NB4 (cell line): Measurements from ENCODE around the gene ABCC4.

Experiments used
- POLR2A ChIP-seq: IDR thresholded peaks from 2 replicates; pipeline ENCODE4 v1.6.1; 2011; ENCODE audit warnings: mild to moderate bottlenecking; ENCODE audit not compliant: insufficient read length; ENCODE audit errors: extremely low read depth
- TF ChIP-seq, protein P1 (sequence below): IDR thresholded peaks from one replicate; pipeline ENCODE4 v1.5.1; 2012; ENCODE audit warnings: low read depth, low read length
- TF ChIP-seq, protein P2 (sequence below): IDR thresholded peaks from 2 replicates; pipeline ENCODE4 v1.6.1; 2011; ENCODE audit warnings: low read depth, low read length

GRCh38 chr13:95098916-95099315 is 202.3 kb downstream of the ABCC4 start:
- TF ChIP-seq, protein P1, sequence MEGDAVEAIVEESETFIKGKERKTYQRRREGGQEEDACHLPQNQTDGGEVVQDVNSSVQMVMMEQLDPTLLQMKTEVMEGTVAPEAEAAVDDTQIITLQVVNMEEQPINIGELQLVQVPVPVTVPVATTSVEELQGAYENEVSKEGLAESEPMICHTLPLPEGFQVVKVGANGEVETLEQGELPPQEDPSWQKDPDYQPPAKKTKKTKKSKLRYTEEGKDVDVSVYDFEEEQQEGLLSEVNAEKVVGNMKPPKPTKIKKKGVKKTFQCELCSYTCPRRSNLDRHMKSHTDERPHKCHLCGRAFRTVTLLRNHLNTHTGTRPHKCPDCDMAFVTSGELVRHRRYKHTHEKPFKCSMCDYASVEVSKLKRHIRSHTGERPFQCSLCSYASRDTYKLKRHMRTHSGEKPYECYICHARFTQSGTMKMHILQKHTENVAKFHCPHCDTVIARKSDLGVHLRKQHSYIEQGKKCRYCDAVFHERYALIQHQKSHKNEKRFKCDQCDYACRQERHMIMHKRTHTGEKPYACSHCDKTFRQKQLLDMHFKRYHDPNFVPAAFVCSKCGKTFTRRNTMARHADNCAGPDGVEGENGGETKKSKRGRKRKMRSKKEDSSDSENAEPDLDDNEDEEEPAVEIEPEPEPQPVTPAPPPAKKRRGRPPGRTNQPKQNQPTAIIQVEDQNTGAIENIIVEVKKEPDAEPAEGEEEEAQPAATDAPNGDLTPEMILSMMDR: no peak
- TF ChIP-seq POLR2A: no peak
- TF ChIP-seq, protein P2, sequence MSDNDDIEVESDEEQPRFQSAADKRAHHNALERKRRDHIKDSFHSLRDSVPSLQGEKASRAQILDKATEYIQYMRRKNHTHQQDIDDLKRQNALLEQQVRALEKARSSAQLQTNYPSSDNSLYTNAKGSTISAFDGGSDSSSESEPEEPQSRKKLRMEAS: no peak
